ENCODE measurements around the gene H3-3A.
A peak's percentile ranks its signal among the peaks of the same experiment; 100 is the strongest.

H3-3A gene

DNA sequence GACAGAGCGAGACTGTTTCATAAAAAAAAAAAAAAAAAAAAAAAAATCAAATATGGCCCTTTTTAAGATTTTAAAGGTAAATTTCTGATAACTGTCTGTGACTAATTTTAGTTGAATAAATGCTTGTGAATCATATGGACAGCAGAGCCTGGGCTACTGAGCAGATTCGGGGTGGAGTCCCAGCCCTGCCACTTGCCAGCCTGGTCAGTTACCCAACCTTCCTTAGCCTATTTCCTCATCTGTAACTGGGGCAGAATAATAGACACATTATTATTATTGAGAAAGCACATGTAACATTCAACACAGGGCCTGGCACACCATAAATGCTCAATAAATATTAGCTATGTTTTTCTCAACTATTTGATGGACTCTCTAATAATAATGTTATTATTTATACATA lies 11.2 kb upstream of the H3-3A start:
- no peak for DNase-seq (ENCODE audit: low read depth)
- H3K4me3 ChIP-seq (ENCODE audit: low read depth, low read length): no peak overlapping the region
- TF ChIP-seq, protein P1, sequence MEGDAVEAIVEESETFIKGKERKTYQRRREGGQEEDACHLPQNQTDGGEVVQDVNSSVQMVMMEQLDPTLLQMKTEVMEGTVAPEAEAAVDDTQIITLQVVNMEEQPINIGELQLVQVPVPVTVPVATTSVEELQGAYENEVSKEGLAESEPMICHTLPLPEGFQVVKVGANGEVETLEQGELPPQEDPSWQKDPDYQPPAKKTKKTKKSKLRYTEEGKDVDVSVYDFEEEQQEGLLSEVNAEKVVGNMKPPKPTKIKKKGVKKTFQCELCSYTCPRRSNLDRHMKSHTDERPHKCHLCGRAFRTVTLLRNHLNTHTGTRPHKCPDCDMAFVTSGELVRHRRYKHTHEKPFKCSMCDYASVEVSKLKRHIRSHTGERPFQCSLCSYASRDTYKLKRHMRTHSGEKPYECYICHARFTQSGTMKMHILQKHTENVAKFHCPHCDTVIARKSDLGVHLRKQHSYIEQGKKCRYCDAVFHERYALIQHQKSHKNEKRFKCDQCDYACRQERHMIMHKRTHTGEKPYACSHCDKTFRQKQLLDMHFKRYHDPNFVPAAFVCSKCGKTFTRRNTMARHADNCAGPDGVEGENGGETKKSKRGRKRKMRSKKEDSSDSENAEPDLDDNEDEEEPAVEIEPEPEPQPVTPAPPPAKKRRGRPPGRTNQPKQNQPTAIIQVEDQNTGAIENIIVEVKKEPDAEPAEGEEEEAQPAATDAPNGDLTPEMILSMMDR (IDR thresholded peaks at IDR 0.05; ENCODE audit: low read depth, low read length, missing control alignments): no peak

DNA sequence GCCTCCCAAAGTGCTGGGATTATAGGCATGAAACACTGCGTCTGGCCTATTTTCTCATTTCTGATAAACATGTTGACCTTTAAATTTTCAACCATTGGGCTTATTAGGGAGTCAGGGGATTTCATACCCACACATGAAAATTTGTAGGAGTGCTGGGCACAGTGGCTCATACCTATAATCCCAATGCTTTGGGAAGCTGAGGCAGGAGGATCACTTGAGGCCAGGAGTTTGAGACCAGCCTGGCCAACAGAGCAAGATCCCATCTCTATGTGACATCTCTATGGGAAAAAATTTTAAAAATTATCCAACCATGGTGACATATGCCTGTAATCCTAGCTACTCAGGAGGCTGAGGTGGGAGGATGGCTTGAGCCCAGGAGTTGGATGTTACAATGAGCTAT lies 10.5 kb upstream of the H3-3A start:
- H3K4me3 ChIP-seq (ENCODE audit: low read depth, low read length): no peak overlapping the region
- DNase-seq (ENCODE audit: low read depth): no peak
- TF ChIP-seq, protein P1 (IDR thresholded peaks at IDR 0.05; ENCODE audit: low read depth, low read length, missing control alignments): no peak

DNA sequence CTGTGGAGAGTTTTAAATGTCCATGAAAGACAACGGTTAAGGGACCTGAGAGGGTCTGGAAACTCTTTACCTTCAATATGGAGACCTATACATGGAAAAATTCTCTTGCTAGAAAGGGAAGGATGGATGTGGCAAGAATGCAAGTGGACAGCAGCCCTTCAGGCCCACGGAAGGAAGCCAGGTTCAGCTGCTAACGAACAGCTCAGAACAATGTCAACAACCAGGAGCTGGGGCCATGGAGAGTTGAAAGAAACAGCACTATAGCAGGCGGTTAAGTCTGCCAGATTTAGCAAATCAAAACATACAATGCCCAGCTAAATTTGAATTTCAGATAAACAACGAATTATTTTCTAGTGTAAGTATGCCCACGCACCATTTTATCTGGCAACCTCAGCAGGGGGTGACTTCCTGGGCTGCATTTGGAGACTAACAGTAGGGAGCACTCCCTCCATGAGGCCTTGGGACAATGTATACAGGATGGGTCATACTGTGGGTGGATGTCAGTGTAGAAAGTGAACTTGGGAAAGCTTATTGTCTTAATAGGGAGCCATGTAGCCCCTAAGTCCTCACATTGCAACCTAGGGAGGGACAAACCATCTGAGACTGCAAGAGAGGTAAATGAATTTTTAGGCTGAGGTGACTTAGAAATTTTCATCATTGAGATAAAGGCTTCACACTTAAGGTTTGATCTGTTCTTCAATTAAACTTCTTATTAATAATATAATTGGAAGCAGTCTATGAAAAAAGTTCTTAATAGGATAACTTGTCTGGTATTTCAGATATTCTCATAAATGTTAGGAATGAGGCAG lies 7.8 kb upstream of the H3-3A start:
- TF ChIP-seq, protein P1 (IDR thresholded peaks at IDR 0.05; ENCODE audit: low read depth, low read length, missing control alignments): no peak
- H3K4me3 ChIP-seq (ENCODE audit: low read depth, low read length): no peak overlapping the region
- no peak for DNase-seq (ENCODE audit: low read depth)

DNA sequence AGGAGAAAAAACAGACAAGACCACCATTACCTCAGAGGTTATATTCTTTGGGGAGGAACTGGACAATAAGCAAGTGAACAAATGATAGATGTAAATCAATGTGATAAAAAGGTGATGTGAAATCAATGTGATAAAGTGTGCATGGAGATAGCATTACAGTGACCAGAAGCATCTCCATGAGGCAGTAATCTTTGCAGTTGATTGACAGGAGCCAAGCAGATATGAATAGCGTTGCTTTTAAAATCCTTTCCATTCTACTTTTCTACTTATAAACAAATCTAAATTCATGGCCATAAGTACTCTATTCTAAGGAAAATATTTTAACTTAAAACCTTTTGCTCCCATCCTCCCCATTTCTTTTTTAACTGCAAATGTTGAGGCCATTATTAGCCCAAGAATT lies 2.8 kb upstream of the H3-3A start:
- no peak for DNase-seq (ENCODE audit: low read depth)
- TF ChIP-seq, protein P1 (IDR thresholded peaks at IDR 0.05; ENCODE audit: low read depth, low read length, missing control alignments): no peak
- H3K4me3 ChIP-seq (ENCODE audit: low read depth, low read length): no peak overlapping the region

DNA sequence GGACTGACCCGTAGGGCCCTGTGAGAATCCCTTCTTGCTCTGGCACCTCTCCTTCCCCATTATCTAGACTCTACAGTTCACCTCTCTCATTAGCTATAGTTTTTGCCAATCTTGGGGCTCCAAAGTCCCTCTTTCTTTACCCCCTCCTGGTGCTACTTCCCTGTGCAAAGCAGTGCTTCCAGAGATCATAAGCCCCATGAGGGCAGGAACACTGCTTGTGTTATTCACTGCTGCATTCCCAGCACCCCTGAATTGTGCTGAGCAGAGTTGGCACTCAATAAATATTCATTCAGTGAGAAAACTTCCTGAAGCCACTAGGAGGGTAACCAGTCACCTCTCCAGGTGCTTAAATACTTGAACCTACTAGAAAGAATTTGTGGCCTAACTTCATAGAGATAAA lies 2.1 kb upstream of the H3-3A start:
- TF ChIP-seq, protein P1 (IDR thresholded peaks at IDR 0.05; ENCODE audit: low read depth, low read length, missing control alignments): no peak
- no peak overlapping the region for H3K4me3 ChIP-seq (ENCODE audit: low read depth, low read length)
- no peak for DNase-seq (ENCODE audit: low read depth)

DNA sequence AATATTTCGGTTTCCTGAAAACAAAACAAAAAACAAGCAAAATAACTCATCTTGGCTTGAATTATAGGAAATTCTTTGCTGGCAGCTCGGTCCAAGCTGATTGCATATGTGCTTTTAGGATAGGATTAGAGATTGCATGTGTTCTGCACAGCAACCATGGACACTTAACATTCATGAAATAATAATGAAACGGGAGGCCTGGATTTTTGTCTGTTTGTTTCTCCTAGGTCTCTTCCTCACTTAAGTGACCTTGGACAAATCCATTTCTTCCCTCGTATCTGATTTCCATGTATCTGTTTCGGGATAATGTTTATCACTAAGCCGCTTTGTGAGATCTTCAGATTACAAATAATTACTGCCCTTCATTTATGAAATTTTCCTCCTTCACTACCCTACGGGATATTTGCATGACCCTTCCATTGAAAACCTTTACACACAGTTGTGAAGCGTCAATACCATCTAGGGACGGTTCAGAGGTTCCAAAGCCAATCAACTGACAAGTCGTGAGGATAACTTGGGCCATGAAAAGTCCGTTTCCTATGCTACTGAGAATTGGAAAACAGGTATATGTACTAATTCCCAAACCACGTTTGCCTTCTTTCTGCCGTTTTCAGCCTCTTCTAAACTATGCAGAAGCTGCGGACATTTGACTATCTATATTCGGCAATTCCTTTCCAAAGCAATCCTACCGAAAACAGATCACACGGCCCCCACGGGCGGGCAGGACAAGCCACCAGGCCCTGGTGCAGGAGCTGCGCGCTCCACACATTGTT lies 1.3 kb upstream of the H3-3A start:
- no peak for DNase-seq (ENCODE audit: low read depth)
- TF ChIP-seq, protein P1 (IDR thresholded peaks at IDR 0.05; ENCODE audit: low read depth, low read length, missing control alignments): no peak

More for the DNA sequence above, 1.3 kb upstream of the H3-3A start:
- peak overlapping the region; percentile 80 for H3K4me3 ChIP-seq (ENCODE audit: low read depth, low read length)
